ENCODE measurements around the gene GPR119.

- TF ChIP-seq POLR2A (IDR thresholded peaks at IDR 0.05): no peak
- TF ChIP-seq CTCF (IDR thresholded peaks at IDR 0.05 in 8 of 11, conservative IDR thresholded peaks at IDR 0.05 in 3 of 11): no peak
- TF ChIP-seq POLR2AphosphoS5 (IDR thresholded peaks at IDR 0.05): no peak
These were observed 42.1 kb downstream of the GPR119 start for GRCh38 chrX:130343411-130343810.
